ENCODE data around the gene ELP2.

The ELP2 gene

GRCh38 chr18:36141576-36141975 is 11.9 kb downstream of the ELP2 start:
- TF ChIP-seq PATZ1 (CRISPR knock-in tag; IDR thresholded peaks at IDR 0.05; ENCODE audit: borderline replicate concordance) (no peak), ZFP3 (CRISPR knock-in tag; IDR thresholded peaks at IDR 0.05) (no peak), CSDC2 (CRISPR knock-in tag; IDR thresholded peaks at IDR 0.05) (no peak), ZC3H10 (CRISPR knock-in tag; IDR thresholded peaks at IDR 0.05) (no peak), RARB (CRISPR knock-in tag; IDR thresholded peaks at IDR 0.05) (no peak), PPARA (CRISPR knock-in tag; IDR thresholded peaks at IDR 0.05; ENCODE audit: borderline replicate concordance) (no peak), ZNF8 (CRISPR knock-in tag; IDR thresholded peaks at IDR 0.05) (no peak), CSRNP3 (CRISPR knock-in tag; IDR thresholded peaks at IDR 0.05) (no peak), TOX (CRISPR knock-in tag; IDR thresholded peaks at IDR 0.05; ENCODE audit: borderline replicate concordance) (no peak), OSR1 (CRISPR knock-in tag; IDR thresholded peaks at IDR 0.05) (no peak), ISL1 (CRISPR knock-in tag; IDR thresholded peaks at IDR 0.05) (no peak), POU6F1 (CRISPR knock-in tag; IDR thresholded peaks at IDR 0.05; ENCODE audit: borderline replicate concordance, low read depth) (no peak), TSHZ2 (CRISPR knock-in tag; IDR thresholded peaks at IDR 0.05) (no peak), ARNTL (CRISPR knock-in tag; IDR thresholded peaks at IDR 0.05; ENCODE audit: borderline replicate concordance, low read depth) (no peak), ZFP30 (CRISPR knock-in tag; IDR thresholded peaks at IDR 0.05) (no peak), GLIS3 (CRISPR knock-in tag; IDR thresholded peaks at IDR 0.05) (no peak), CREB5 (CRISPR knock-in tag; IDR thresholded peaks at IDR 0.05; ENCODE audit: low read depth) (no peak), ZNF70 (CRISPR knock-in tag; IDR thresholded peaks at IDR 0.05) (no peak), TCF4 (CRISPR knock-in tag; IDR thresholded peaks at IDR 0.05; ENCODE audit: borderline replicate concordance) (no peak)
- no peak for ATAC-seq

- no peak for ATAC-seq
- TF ChIP-seq ISL1 (CRISPR knock-in tag; IDR thresholded peaks at IDR 0.05) (no peak), TOX (CRISPR knock-in tag; IDR thresholded peaks at IDR 0.05; ENCODE audit: borderline replicate concordance) (no peak), TSHZ2 (CRISPR knock-in tag; IDR thresholded peaks at IDR 0.05) (no peak), RARB (CRISPR knock-in tag; IDR thresholded peaks at IDR 0.05) (no peak), GLIS3 (CRISPR knock-in tag; IDR thresholded peaks at IDR 0.05) (no peak), OSR1 (CRISPR knock-in tag; IDR thresholded peaks at IDR 0.05) (no peak), ZNF70 (CRISPR knock-in tag; IDR thresholded peaks at IDR 0.05) (no peak), CREB5 (CRISPR knock-in tag; IDR thresholded peaks at IDR 0.05; ENCODE audit: low read depth) (no peak), ZC3H10 (CRISPR knock-in tag; IDR thresholded peaks at IDR 0.05) (no peak), POU6F1 (CRISPR knock-in tag; IDR thresholded peaks at IDR 0.05; ENCODE audit: borderline replicate concordance, low read depth) (no peak), ZNF8 (CRISPR knock-in tag; IDR thresholded peaks at IDR 0.05) (no peak), PPARA (CRISPR knock-in tag; IDR thresholded peaks at IDR 0.05; ENCODE audit: borderline replicate concordance) (no peak), ZNF565 (CRISPR knock-in tag; conservative IDR thresholded peaks at IDR 0.05; ENCODE audit: low read depth) (no peak), ARNTL (CRISPR knock-in tag; IDR thresholded peaks at IDR 0.05; ENCODE audit: borderline replicate concordance, low read depth) (no peak), PATZ1 (CRISPR knock-in tag; IDR thresholded peaks at IDR 0.05; ENCODE audit: borderline replicate concordance) (no peak)
Measured at GRCh38 chr18:36142751-36143150, 13.1 kb downstream of the ELP2 start.
